Measurements from ENCODE around the gene TMEM108. TPM values are rescaled to one million over a fixed set of nuclear protein-coding genes. Genes with fewer than 3 reads are reported as not detected.
A peak's percentile ranks its signal among the peaks of the same experiment; 100 is the strongest.

The TMEM108 gene
- polyA plus RNA-seq, 1 of the 3 experiments (the other 2 are of a cell fraction), result 8.6 TPM

DNA sequence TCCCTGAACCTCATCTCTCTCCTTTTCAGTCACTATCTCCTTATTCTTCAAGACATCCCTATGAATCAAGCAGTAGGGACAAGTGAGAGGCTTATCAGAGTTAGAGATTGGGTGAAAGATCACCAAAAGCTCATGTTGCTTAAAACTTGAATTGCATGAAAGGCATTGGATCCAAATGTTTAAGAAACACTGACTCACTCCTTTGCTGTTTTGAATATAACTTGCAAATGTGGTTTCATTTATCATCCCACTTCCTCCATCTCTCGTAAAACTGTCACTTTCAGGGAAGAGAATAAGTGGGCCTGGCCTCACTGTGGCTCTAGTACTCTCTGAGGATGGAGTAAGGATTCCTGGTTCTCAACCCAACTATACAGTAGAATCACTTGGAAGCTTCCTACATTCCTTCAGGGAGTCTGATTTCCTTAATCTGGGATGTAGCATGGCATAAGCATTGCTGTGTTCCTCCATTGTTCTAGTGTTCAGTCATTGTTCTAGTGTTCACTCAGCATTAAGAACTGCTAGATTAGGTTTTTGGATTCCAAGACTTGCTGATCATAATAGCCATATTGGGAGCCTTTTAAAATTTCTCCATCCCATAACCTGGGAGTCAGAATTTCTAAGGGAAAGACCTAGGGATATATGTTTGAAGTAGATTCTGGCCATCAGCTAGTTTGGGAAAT, 171.8 kb downstream of the TMEM108 start:
- Histone ChIP-seq H3K4me2 (peak overlapping the region; percentile 27; the same call in 1 of the 2 replicates), H3K27ac (ENCODE audit: low read depth in 2 of 2, low read length in 1 of 2) (peak overlapping the region; percentile 28 to 62), H3K79me2 (ENCODE audit: insufficient read depth) (no peaks in the 10 kb centered on the region), H3K4me1 (ENCODE audit: control insufficient read depth in 1 of 2, insufficient read depth in 2 of 2, low read depth in 1 of 2, low read length in 1 of 2) (peaks cover 12 to 34% of the 10 kb centered on the region in 2 experiments), H3K36me3 (replicated peaks in 1 of 2; ENCODE audit: control insufficient read depth in 1 of 2, insufficient read depth in 2 of 2, low read length in 1 of 2) (no peaks in the 10 kb centered on the region), H3K4me3 (ENCODE audit: low read depth in 2 of 2, low read length in 1 of 2) (no peak overlapping the region), H3F3A (replicated peaks; ENCODE audit: insufficient read depth) (peaks cover 24% of the 10 kb centered on the region), H2AFZ (ENCODE audit: low read depth) (peak overlapping the region; percentile 19; the same call in 1 of the 2 replicates), H3K9me3 (no peaks in the 10 kb centered on the region), H3K27me3 (ENCODE audit: insufficient read depth) (no peaks in the 10 kb centered on the region), H4K20me1 (ENCODE audit: insufficient read depth) (no peaks in the 10 kb centered on the region), H3K9ac (no peak overlapping the region), H3K9me2 (no peaks in the 10 kb centered on the region)
- WGBS (ENCODE audit: low lambda C conversion rate), result 21% methylated on average over 1 of the region's 1 CpG
- ChIA-PET CTCF (interaction anchor here (0.9 kb wide), 1 partner anchor 169 kb away, joined by 4 read pairs; no protein-coding TSS in a partner anchor), POLR2A (no interaction called here)
- TF ChIP-seq, protein P1, sequence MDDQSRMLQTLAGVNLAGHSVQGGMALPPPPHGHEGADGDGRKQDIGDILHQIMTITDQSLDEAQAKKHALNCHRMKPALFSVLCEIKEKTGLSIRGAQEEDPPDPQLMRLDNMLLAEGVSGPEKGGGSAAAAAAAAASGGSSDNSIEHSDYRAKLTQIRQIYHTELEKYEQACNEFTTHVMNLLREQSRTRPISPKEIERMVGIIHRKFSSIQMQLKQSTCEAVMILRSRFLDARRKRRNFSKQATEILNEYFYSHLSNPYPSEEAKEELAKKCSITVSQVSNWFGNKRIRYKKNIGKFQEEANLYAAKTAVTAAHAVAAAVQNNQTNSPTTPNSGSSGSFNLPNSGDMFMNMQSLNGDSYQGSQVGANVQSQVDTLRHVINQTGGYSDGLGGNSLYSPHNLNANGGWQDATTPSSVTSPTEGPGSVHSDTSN (IDR thresholded peaks at IDR 0.05), result peak; percentile 85
- TF ChIP-seq RXRA (IDR thresholded peaks at IDR 0.05; ENCODE audit: borderline replicate concordance, low read depth), result no peak; the same call in 1 of the 2 replicates
- TF ChIP-seq, protein P2, sequence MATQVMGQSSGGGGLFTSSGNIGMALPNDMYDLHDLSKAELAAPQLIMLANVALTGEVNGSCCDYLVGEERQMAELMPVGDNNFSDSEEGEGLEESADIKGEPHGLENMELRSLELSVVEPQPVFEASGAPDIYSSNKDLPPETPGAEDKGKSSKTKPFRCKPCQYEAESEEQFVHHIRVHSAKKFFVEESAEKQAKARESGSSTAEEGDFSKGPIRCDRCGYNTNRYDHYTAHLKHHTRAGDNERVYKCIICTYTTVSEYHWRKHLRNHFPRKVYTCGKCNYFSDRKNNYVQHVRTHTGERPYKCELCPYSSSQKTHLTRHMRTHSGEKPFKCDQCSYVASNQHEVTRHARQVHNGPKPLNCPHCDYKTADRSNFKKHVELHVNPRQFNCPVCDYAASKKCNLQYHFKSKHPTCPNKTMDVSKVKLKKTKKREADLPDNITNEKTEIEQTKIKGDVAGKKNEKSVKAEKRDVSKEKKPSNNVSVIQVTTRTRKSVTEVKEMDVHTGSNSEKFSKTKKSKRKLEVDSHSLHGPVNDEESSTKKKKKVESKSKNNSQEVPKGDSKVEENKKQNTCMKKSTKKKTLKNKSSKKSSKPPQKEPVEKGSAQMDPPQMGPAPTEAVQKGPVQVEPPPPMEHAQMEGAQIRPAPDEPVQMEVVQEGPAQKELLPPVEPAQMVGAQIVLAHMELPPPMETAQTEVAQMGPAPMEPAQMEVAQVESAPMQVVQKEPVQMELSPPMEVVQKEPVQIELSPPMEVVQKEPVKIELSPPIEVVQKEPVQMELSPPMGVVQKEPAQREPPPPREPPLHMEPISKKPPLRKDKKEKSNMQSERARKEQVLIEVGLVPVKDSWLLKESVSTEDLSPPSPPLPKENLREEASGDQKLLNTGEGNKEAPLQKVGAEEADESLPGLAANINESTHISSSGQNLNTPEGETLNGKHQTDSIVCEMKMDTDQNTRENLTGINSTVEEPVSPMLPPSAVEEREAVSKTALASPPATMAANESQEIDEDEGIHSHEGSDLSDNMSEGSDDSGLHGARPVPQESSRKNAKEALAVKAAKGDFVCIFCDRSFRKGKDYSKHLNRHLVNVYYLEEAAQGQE (IDR thresholded peaks at IDR 0.05; ENCODE audit: low read depth, low read length), result no peak
- TF ChIP-seq TCF12 (IDR thresholded peaks at IDR 0.05), result peak; percentile 72
- peak; percentile 49; the same call in 1 of the 2 replicates for TF ChIP-seq FOSL2 (IDR thresholded peaks at IDR 0.05; ENCODE audit: borderline replicate concordance, low read depth)
- no peak for TF ChIP-seq YY1 (IDR thresholded peaks at IDR 0.05; ENCODE audit: low read depth)
- peak; percentile 29; the same call in 1 of the 2 replicates for TF ChIP-seq JUND (IDR thresholded peaks at IDR 0.05)
- TF ChIP-seq EP300 (IDR thresholded peaks at IDR 0.05; ENCODE audit: borderline replicate concordance in 1 of 2, low read depth in 1 of 2, low read length in 1 of 2), result 0 out of 4 replicates have a peak, but pooled peaks of 1 of the 2 experiments have one; percentile 10
- no peak for DNase-seq

DNA sequence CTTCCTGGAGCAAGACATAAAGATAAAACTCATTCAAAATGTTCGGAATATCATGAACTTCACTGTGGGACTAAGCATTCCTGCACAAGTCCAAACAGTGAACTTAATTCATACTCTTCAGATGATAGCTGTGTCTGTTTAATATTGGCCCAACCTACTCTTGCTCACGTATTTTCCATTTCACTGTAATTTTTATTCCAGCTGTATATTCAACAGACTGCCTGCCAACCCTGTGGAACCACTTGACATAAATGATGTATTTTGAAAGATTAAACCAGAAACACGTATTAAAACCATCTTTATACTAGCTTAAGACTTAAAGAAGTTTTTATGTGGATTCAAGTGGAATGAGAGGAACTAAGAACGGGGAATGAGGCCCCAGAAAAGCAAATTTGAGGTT, 172.5 kb downstream of the TMEM108 start:
- H3K27me3 ChIP-seq (ENCODE audit: insufficient read depth), result no peaks in the 10 kb centered on the region
- ChIA-PET POLR2A (no interaction called here), CTCF (interaction anchor here (0.9 kb wide), 1 partner anchor 170 kb away, joined by 4 read pairs; no protein-coding TSS in a partner anchor)
- peaks cover 12 to 34% of the 10 kb centered on the region in 2 experiments for H3K4me1 ChIP-seq (ENCODE audit: control insufficient read depth in 1 of 2, insufficient read depth in 2 of 2, low read depth in 1 of 2, low read length in 1 of 2)
- no peak overlapping the region for H3K4me3 ChIP-seq (ENCODE audit: low read depth in 2 of 2, low read length in 1 of 2)
- no peak overlapping the region for H2AFZ ChIP-seq (ENCODE audit: low read depth)
- H3K9me3 ChIP-seq, result no peaks in the 10 kb centered on the region
- H4K20me1 ChIP-seq (ENCODE audit: insufficient read depth), result no peaks in the 10 kb centered on the region
- no peaks in the 10 kb centered on the region for H3K36me3 ChIP-seq (replicated peaks in 1 of 2; ENCODE audit: control insufficient read depth in 1 of 2, insufficient read depth in 2 of 2, low read length in 1 of 2)
- H3K27ac ChIP-seq (ENCODE audit: low read depth in 2 of 2, low read length in 1 of 2), result peak overlapping the region in 1 of 2 experiments; percentile 62; a peak in 1 of 4 replicates
- no peak for DNase-seq
- no peaks in the 10 kb centered on the region for H3K79me2 ChIP-seq (ENCODE audit: insufficient read depth)
- H3K9me2 ChIP-seq, result no peaks in the 10 kb centered on the region
- H3K4me2 ChIP-seq, result peak overlapping the region; percentile 27; the same call in 1 of the 2 replicates
- no peak overlapping the region for H3K9ac ChIP-seq
- H3F3A ChIP-seq (replicated peaks; ENCODE audit: insufficient read depth), result peaks cover 24% of the 10 kb centered on the region
- 79% methylated on average over 4 of the region's 4 CpGs for WGBS (ENCODE audit: low lambda C conversion rate)
- TF ChIP-seq FOXM1 (IDR thresholded peaks at IDR 0.05; ENCODE audit: low read depth), result no peak
- TF ChIP-seq GABPA (IDR thresholded peaks at IDR 0.05; ENCODE audit: low read depth), result no peak
- TF ChIP-seq YY1 (IDR thresholded peaks at IDR 0.05; ENCODE audit: low read depth), result no peak
- TF ChIP-seq JUND (IDR thresholded peaks at IDR 0.05), result no peak
- no peak for TF ChIP-seq TEAD4 (IDR thresholded peaks at IDR 0.05; ENCODE audit: borderline replicate concordance, insufficient read depth)
- no peak for TF ChIP-seq EZH2phosphoT487 (IDR thresholded peaks at IDR 0.05; ENCODE audit: borderline replicate concordance, low read depth)
- TF ChIP-seq, protein P1 (IDR thresholded peaks at IDR 0.05), result no peak
- TF ChIP-seq, protein P3, sequence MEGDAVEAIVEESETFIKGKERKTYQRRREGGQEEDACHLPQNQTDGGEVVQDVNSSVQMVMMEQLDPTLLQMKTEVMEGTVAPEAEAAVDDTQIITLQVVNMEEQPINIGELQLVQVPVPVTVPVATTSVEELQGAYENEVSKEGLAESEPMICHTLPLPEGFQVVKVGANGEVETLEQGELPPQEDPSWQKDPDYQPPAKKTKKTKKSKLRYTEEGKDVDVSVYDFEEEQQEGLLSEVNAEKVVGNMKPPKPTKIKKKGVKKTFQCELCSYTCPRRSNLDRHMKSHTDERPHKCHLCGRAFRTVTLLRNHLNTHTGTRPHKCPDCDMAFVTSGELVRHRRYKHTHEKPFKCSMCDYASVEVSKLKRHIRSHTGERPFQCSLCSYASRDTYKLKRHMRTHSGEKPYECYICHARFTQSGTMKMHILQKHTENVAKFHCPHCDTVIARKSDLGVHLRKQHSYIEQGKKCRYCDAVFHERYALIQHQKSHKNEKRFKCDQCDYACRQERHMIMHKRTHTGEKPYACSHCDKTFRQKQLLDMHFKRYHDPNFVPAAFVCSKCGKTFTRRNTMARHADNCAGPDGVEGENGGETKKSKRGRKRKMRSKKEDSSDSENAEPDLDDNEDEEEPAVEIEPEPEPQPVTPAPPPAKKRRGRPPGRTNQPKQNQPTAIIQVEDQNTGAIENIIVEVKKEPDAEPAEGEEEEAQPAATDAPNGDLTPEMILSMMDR (IDR thresholded peaks at IDR 0.05), result no peak
- TF ChIP-seq CHD2 (IDR thresholded peaks at IDR 0.05; ENCODE audit: low read length, partially characterized antibody), result no peak
- no peak for TF ChIP-seq GATA2 (CRISPR knock-in tag; IDR thresholded peaks at IDR 0.05)
- TF ChIP-seq, protein P4, sequence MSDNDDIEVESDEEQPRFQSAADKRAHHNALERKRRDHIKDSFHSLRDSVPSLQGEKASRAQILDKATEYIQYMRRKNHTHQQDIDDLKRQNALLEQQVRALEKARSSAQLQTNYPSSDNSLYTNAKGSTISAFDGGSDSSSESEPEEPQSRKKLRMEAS (IDR thresholded peaks at IDR 0.05; ENCODE audit: low read depth), result no peak
- no peak for TF ChIP-seq MXI1 (IDR thresholded peaks at IDR 0.05; ENCODE audit: low read depth, low read length)

Measured in SK-N-SH (cell line).